Smooth muscle cell of trachea (primary cell): ENCODE results near the gene BOD1. TPM values are rescaled to one million over a fixed set of nuclear protein-coding genes. Genes with fewer than 3 reads are reported as not detected.

Experiments used
- total RNA-seq: library from RNA; depleted of rRNA; stranded (reverse); fragments of >200 nt; gene quantifications from 2 replicates; pipeline ENCODE4 v1.2.1, GENCODE V29; 2014

Gene BOD1
- 74.0 and 83.9 TPM in 2 replicates for total RNA-seq

DNA sequence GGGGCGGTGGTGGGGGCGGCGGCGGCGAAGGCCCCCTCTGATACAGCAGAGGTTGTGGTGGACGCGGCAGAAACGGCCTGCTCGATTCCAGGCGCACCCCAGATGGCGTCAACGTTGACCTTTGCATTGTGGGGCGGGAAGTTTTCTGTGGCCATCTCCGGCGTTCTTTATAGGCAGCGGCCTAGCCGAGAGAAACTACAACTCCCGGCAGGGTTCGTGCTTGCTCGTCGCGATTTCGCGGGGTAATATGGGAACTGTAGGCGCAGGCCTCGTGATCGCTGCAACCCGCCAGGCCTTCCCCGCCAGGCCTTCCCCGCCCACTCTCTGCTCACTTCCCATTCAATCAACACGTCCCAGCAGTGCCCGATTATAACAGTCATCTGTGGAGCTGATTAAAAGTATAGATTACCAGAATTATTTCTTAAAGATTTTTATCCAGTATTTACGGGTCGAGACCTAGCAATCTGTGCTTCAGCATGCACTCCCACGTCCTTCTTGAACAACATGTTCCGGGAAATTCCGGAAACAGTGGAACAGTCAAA is at the start of gene BOD1:
BOD1 (minus strand) TSS at position 74 of the 542 bp plus-strand sequence. CDS start 214 bp downstream, outside the sequence.

